NCI-H345 (cell line): ENCODE measurements around the gene SMIM13.
A peak's percentile ranks its signal among the peaks of the same experiment; 100 is the strongest.

Experiments
- DNase-seq: peaks from one replicate; lab custom pipeline; 2025; lab: John Stamatoyannopoulos, UW

SMIM13 gene

DNA sequence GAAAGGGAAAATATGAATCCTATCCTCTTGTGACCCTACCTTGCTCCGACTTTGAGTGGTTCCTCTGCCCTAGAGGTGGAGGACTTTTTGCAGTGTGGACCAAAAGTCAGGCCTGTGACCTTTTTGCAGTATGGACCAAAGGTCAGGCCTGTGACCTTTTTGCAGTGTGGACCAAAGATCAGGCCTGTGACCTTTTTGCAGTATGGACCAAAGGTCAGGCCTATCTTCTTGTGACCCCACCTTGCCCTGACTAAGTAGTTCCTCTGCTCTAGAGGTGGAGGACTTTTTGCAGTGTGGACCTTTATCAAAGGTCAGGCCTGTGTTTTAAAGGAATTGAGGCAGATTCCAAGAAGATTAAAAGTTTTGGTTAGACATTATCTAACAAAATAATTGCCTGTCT lies 28.7 kb downstream of the SMIM13 start:
- DNase-seq = no peak

DNA sequence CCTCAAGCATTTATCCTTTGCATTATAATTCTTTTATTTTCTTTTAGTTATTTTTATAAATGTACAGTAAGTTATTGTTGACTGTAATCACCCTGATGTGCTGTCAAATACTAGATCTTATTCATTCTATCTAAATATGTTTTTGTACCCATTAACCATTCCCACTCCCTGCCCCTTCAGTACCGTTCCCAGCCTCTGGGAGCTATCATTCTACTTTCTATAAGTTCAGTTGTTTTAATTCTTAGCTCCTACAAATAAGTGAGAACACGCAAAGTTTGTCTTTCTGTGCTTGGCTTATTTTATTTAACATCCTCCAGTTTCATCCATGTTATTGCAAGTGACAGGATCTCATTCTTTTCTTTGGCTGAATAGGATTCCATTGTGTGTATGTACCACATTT lies 30.3 kb downstream of the SMIM13 start:
- no peak for DNase-seq

DNA sequence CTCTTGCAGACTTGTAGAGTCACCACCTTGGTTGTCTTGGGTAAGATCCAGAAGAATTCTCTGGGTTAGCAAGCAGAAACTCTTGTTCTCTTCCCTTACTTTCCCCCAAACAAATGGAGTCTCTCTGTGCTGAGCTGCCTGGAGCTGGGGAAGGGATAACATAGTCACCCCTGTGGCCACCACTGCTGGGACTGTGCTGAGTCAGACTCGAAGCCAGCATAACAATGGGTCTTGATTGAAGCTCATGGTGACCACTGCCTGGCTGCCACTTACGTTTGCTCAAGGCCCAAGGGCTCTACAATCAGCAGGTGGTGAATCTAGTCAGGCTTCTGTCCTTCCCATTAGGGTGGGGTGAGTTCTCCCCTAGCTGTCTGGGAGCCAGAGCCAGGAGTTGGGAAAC lies 33.2 kb downstream of the SMIM13 start:
- no peak for DNase-seq

DNA sequence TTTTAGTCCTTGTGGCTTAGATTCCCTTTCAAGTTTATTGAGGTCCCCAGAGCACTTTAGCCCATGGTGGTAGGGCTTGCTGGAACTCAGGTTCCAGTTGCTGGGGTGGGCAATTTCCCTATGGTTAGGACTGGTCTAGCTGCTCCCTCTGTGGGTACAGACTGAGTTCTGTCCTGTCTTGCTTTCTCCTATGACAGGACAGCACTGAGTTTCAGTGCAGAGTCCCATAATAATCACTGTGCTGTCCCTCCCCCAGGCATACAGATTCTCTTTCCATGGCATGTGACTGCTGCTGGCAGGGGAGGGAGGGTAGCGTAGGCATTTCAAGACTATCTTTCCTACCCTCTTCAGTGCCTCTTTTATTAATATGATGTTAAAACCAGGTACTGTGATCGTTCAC lies 35.0 kb downstream of the SMIM13 start:
- no peak for DNase-seq

DNA sequence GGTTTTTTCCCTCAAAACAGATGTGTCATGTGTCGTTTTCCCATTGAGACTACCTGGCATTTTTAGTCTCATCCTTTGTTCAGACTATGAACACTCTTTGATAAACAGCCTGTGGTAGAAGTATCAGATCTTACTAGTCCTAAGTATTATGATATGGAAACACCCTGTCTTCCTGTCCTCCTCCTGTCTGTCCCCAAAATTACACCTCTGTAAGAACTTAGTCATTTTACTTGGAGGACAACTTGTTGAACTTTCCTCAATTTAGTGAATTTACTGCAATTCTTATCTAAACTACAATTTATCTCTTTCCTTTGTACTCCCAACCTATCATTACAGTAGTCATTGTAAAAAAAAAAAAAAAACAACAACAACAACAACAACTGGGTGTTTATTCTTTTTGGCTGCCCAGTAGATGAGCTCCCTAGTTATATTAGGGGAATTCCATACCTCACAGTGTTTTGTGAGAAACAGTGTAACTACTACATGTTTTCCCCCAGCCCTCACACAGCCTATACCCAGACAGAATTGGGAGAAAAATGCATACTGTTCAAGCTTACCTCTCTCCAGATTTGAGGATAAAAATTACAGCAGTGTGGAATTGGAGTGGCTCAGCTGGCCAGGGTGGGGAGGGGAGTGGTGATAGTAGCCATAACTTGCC lies 36.4 kb downstream of the SMIM13 start:
- no peak for DNase-seq

DNA sequence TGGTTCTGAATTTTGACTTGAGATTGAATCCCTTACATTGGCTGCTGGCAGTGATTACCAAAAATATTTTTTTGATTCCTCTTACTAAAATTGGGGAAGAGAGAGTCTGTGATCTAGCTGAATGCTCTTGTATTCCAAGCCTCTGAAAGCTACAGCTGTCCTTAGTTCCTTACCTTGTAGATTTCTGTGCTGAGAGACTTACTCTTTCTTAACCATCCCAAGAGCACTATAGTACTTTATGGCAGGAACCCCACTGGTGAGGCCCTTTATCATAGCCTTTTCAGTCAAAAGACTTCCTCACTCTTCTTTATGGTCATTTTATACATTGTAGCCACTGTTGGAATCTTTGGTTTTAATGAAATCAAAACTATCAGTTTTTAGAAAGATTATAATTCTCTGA lies 37.0 kb downstream of the SMIM13 start:
- DNase-seq = no peak

DNA sequence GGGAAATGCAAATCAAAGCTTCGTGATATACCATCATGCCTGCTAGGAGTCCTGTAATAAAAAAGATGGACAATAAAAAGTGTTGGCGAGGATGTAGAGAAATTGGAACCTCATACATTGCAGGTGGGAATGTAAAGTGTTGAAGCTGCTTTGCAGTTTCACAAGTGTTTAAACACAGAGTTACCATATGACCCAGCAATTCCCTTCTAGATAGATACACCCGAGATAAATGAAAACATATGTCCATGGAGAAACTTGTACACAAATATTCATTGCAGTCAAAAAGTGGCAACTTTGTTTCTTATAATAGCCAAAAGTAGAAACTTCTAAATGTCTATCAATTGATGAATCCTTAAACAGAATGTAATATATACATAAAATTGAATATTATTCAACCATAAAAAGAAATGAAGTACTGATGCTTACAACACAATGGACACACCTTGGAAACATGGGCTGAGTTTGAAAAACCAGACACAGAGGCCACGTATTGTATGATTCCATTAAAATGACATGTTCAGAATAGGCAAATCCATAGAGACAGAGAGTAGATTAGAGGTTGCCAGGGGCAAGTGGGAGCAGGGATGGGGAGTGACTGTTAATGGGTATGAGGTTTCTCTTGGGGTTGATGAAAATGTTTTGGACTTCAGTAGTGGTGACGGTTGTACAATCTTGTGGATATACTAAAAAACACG lies 38.7 kb downstream of the SMIM13 start:
- no peak for DNase-seq

DNA sequence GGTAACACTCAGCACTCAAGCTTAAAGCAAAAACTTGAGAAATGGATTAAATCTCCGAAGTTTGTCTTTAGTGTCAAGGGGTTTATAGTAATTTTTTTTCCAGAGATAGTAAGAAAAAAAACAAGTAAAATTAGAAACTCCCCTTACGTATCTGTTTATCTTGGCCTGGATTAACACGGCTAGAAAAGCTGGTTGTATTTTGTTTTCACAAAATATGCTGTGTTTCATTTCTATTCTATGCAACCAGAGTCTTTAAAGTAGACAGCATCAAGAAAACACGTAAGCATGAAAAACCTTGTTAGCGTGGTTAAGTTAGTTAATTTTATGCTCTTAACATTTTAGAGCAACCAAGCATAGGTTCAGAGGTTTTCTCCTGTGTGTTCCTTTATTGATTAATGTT lies 39.6 kb downstream of the SMIM13 start:
- no peak for DNase-seq

DNA sequence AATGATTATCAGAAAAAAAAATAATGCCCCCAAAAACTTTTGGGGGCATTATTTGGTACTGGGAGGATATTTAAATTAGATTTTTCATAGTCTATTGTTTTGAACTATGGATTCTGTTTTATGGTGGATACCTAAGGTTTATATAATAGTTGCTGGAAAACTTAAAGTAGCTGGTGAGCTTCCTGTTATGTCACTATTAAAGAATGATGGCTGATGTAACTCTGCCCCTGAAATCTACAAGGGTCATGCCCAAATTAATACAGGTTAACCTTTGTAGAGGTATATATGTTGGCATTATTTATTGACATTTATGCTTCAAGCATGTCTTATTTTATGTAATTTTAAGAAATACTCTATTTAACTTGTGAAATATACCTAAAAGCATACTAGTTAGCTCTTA lies 43.2 kb downstream of the SMIM13 start:
- DNase-seq = no peak

DNA sequence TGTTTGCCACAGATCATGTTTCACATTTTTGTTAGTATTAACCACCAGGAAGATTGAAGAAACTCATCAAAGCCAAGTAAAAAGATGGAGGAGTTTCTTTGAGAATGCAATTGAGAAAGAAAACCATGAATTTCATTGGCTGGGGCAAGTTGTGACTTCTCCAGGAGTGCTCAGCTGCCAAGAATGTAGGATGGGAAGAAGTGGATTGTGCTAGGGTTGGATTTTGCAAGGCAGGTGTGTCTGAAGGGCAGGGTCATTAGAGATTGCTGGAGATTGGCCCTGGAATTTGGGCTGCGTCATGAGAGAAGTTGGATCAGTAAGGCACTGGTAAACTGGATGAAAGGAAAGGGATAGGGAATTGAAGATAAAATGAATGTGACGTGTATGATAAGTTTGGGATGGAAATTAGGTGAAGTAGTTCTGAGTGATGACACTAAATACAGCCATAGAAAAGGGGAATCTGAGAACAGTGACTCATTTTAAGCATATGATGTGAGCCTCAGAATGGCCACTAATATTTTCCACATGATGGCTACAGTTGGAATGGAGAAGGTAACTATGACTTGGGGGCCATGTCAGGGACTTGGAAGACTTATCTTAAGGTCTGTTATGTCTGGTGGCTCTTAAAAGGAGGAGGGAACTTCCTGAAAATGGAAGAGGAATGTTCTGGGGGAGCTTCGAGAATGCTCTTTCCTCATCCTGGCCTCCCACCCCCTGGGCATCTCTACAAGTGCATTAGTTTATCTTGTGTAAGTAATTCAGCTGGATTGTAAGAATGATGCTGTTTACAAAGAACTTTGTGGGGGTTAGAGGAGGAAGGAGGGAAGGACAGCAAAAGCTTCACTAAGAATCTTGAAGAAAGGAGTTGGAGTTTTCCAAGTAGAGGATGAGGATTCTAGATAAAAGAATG lies 45.7 kb downstream of the SMIM13 start:
- no peak for DNase-seq

DNA sequence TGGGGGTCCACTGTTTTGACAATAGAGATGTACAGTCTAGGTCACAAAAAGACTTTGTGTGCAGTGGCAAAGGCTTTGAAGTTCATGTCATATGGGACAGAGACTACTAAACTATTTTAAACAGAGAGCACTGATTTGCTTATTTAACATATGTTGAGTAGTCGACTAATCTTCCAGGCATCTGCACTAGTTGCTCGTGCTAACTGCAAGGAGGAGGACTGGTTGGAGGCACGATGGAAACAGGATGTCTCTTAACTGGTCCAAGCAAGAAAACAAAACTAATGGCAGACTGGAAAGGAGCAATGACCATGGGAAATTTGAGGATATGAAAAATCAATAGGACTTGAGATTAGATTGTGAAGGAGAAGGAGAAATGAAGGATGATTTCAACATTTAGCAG lies 46.4 kb downstream of the SMIM13 start:
- no peak for DNase-seq

DNA sequence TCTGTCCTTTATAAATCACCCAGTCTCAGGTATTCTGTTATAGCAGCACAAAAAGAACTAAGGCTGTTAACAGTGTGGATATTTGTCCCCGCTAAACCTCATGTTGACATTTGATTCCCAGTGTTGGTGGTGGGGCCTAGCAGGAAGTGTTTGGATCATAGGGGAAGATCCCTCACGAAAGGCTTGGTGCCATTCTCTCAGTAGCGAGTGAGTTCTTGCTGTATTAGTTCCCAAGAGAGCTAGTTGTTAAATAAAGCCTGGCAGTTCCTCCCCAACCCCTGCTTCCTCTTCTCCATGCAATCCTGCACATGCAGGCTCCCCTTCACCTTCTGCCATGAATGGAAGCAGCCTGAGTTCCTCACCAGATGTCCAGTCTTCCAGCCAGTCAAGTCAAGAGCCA lies 47.7 kb downstream of the SMIM13 start:
- DNase-seq = no peak

DNA sequence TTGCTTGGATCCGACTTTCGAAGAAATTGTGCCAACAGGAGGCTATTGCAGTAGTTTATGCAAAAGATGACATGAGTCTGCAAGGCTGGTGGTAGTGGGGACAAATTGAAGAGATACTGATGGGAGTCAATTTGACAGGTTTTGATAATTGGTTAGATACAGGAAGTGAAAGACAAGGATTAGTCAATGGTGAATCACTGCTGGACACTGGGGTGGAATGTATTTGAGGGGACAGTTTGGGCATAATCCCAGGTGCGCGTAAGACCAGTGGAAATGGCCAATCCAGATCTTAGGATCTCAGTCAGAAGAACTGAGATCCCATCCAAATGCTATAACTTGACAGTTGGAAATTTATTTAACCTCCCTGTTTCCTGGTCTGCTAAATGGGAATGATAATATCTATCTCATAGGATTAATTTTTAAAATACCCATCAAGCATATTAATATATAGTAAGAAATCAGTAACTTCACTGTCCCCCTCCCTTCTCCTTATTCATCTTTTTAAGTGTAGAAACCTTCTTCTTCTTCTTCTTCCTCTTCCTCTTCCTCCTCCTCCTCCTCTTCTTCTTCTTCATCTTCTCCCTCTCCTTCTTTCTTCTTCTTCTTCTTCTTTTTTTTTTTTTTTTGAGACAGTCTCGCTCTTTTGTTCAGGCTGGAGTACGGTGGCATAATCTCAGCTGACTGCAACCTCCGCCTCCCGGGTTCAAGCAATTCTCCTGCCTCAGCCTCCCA lies 48.8 kb downstream of the SMIM13 start:
- DNase-seq = no peak

DNA sequence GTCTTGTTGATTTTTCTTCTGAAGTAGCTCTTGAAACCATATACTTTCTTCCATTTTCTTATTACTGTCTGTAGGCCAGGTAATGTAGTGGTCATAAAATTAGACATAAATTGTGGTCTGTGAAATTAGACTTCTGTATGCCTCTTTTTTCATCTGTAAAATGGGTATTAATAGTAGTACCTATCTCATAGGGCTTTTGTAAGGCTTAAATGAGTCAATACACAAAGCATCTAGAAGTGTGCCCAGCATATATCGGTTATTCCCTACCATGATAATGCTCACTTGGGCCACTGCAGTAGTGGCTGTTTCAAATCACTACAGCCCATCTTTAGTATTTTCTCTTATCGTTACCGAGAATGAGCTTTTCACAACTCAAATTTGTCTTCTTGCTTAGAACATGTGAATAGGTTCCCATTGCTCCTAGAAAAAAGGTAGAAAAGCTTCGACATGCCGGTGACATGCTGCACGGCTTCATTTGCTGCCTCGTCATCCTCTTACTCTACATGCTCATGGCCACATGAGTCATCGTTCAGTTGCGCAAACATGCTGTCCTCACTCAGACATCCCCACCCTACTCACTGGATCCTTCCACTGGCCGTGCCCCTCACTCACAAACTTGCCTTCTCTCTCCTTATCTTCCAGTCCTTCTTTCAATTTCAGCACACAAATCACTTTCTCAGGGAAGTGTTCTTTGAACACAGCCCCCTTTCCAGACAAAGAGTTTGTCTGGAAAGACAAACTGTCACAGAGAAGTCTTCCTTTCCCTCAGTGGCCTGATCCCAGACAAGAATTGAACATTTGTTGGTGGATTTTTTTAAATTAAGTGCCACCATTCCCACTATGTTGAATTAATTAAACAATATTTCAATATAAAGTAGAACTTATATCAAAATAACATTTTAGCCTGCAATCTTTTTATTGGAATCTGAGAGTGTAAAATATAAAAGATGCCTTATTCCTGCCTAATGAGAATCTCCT lies 50.0 kb downstream of the SMIM13 start:
- no peak for DNase-seq

DNA sequence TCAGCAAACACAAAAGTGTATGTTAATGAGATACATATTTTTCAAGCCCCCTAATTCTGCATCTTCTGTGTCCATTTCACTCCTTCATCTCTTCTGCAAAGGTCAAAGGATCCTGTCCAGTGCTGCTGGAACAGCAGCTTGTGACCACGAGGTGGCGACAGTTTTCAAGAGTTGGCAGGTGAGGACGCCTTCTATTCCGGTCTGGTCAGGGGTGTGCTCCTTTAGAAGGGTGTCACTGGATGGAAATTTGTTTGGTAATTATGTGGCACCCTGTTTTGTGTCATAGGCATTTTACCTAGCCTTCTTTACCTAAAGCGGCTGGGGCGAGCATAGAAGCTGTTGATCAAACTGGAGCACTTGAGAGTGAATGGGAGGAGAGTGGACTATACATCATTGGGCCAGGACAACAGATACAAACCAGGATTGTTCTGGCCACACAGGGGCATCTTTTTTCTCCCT lies 50.8 kb downstream of the SMIM13 start:
- peak; percentile 35 for DNase-seq

DNA sequence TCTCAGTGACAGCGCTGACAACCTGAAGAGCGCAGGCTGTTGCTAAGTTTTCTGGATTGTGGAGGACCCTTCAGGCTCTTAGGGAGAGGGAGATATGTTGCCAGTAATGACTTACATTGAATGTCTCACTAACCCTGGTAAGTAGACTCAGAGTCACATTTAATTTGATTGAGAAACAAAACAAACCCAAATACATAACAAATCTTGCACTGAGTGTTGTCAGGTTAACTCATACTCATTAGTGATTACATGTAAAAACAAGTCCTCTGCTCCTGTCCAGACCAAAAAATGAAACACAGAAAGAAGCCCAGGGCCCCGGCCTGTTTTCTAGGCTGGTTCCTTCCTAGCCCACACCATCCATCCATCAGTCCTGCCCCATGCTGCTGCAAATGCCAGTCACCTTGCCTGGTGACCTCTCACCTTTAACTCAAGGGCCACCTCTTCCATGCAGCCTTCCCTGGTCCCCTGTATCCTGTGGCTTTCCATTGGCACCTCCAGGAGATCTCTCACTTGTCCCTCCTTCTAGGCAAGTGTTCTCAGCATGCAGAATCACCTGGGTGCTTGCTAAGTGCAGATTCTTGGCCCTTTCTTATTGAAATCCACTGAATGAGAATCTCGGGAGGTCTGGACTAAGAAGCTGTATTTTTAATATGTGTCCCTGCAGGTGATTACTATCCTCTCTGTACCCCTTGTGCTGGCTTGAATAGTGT lies 52.6 kb downstream of the SMIM13 start:
- no peak for DNase-seq

DNA sequence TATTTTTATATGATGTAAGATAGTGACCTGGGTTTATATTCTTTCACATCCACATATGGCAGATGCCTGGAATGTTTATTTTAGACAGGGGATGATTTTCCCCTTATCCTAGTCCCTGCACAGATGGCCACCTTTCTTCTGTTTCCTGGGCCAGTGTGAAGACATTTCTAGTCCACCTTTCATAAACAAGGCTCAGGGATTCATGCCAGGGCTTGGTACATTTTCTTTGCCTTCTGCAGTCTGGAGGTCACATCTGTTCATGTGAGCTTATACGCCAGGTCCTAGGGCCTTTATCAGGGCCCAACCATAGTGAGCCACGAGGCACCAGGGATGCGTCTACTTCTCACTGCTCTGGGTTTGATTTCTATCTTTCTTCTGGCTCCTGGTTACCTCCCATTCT lies 55.9 kb downstream of the SMIM13 start:
- DNase-seq = no peak

DNA sequence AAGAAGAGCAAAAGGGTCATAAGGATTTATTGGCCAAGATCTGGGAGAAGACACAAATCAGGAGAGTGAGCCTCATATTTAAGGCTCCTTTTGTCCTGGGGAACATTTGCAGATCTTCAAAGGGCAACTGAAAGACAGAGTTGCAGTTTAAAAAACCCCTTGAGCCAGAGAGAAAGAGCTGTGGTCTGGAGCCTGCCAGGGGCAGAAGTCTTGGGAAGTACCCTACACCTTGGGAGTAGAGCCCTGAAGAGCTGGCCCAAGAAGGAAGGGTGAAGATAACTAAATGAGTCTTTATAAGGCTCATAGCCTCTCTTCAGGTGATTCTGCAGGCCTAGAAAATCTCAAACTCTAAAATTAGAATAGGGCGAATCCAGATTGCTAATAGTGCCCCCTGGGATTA lies 57.9 kb downstream of the SMIM13 start:
- DNase-seq = no peak

DNA sequence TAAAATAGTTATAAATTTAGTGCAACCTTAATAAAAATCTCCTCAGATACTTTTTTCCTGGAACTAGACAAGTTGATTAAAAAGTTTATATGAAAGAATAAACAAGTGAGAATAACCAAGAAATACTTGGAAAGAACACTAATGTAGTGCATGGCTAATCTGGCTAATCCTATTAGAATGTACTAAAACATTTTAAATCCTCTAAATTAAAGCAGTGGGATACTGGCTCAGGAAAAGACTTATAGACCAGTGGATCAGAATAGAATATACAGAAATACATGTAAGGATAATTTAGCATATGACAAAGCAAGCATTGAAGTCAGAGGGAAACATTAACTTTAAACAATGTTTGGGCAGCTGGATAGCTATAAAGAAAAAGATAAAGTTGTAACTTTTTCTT lies 58.9 kb downstream of the SMIM13 start:
- DNase-seq = no peak

DNA sequence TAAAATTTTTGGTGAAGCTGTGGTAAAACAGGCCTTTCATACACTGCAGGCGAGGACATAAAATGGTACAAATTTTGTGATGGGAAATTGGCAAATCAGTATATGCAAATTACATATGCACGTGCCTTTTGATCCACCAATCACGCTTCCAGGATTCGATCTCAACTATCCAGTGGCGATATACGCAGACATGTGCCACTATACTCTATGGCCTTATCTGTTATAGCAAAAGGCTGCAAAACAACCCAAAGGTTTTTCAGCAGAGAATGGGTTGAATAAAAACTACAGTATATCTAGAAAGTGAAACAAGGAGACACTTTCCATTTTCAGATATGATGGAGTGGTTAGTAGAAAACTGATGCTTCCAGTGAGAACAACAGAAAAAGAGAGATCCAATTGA lies 59.8 kb downstream of the SMIM13 start:
- DNase-seq = no peak
